ENCODE measurements around the gene SSR3. TPM values are rescaled to one million over a fixed set of nuclear protein-coding genes. Genes with fewer than 3 reads are reported as not detected.

Gene SSR3
- total and polyA plus RNA-seq, 2 of the 8 experiments (the other 6 are each of a cell fraction or from before 2014, with no cell fraction given) = 92.7 to 208 TPM

DNA sequence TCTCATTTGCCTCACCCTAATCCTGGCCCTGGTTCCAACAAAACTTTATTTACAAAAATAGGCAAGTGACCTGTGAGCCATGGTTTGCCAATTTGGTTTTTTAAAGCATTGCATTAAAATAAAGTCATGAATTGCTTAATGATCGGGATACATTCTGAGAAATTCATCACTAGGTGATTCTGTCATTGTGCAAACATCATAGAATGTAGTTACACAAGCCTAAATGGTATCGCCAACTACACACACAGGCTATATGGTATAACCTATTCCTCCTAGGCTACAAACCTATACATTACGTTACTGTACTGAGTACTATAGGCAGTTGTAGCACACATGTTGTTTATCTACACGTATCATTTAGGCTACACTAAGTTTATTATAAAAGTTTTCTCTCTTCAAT lies 45.9 kb upstream of the SSR3 start:
- CTCF ChIA-PET (ENCODE audit: partially characterized antibody) = interaction anchor here (0.6 to 3.9 kb wide), 7 partner anchors 14 to 435 kb away, joined by 3 to 19 read pairs (median 4); partner anchors contain the start of gene SSR3
- Histone ChIP-seq H2BK120ac (replicated peaks; ENCODE audit: low read depth, low read length) (no peak overlapping the region), H2AK5ac (ENCODE audit: low read depth, low read length) (no peak overlapping the region), H2BK12ac (ENCODE audit: low read depth, low read length) (no peak overlapping the region), H3K23ac (ENCODE audit: insufficient read length) (no peak overlapping the region), H3K18ac (ENCODE audit: extremely low read depth, low read length) (no peak overlapping the region), H4K8ac (ENCODE audit: extremely low read depth, insufficient read depth, low read length) (no peak overlapping the region), H3K79me2 (ENCODE audit: control insufficient read depth in 1 of 2, insufficient read depth in 2 of 2, low read length in 2 of 2) (no peaks in the 10 kb centered on the region), H4K5ac (ENCODE audit: insufficient read length, low read depth, low read length) (no peak overlapping the region), H3K14ac (ENCODE audit: insufficient read length) (no peak overlapping the region), H4K20me1 (replicated peaks in 1 of 2; ENCODE audit: control insufficient read depth in 1 of 2, insufficient read depth in 2 of 2, low read length in 2 of 2) (no peaks in the 10 kb centered on the region), H3K4me3 (ENCODE audit: extremely low read depth in 1 of 4, insufficient read depth in 2 of 4, low read depth in 3 of 4, low read length in 4 of 4) (no peak overlapping the region), H2BK20ac (ENCODE audit: low read length) (no peak overlapping the region), H3K4me1 (replicated peaks in 1 of 4; ENCODE audit: control insufficient read depth in 3 of 4, insufficient read depth in 4 of 4, low read length in 3 of 4) (peaks cover 0 to 7% (median 3%) of the 10 kb centered on the region in 4 experiments; a peak in 4 of 7 replicates), H3K9me3 (ENCODE audit: insufficient read depth in 2 of 2, low read depth in 1 of 2, low read length in 1 of 2) (no peaks in the 10 kb centered on the region), H3K23me2 (ENCODE audit: low read depth, low read length) (0 out of 2 replicates have a peak, but pooled peaks cover 2% of the 10 kb centered on the region), H3K27me3 (replicated peaks in 1 of 4; ENCODE audit: control insufficient read depth in 3 of 4, extremely low read depth in 1 of 4, insufficient read depth in 3 of 4, low read length in 3 of 4) (no peaks in the 10 kb centered on the region), H2BK15ac (ENCODE audit: low read length) (no peak overlapping the region), H2AFZ (ENCODE audit: low read length) (no peak overlapping the region), H3K4ac (replicated peaks; ENCODE audit: insufficient read length, low read depth, low read length) (no peak overlapping the region), H3K27ac (ENCODE audit: low read depth, low read length) (no peak overlapping the region), H3K36me3 (ENCODE audit: control insufficient read depth in 2 of 4, insufficient read depth in 4 of 4, low read length in 3 of 4) (no peaks in the 10 kb centered on the region), H3K9ac (replicated peaks in 1 of 4; ENCODE audit: extremely low read depth in 1 of 4, low read depth in 3 of 4, low read length in 3 of 4) (no peak overlapping the region), H2BK5ac (ENCODE audit: low read depth, low read length) (no peak overlapping the region), H3K56ac (replicated peaks; ENCODE audit: insufficient read length, low read depth, low read length) (no peak overlapping the region), H3K79me1 (ENCODE audit: low read depth, low read length) (no peaks in the 10 kb centered on the region), H3K4me2 (ENCODE audit: insufficient read depth in 1 of 2, low read depth in 2 of 2, low read length in 2 of 2) (no peak overlapping the region), H4K91ac (replicated peaks; ENCODE audit: insufficient read length, low read length) (no peak overlapping the region)
- WGBS, 2 experiments (ENCODE audit: extremely low coverage in 1 of 2, insufficient coverage in 1 of 2, insufficient read length in 1 of 2, insufficient replicate concordance in 2 of 2, low coverage in 1 of 2, low lambda C conversion rate in 2 of 2, missing lambda C conversion rate in 1 of 2) = 96% methylated on average over 4 of the region's 4 CpGs; no CpG with 5 or more reads in 1 of the 2 experiments
- DNase-seq (ENCODE audit: low read depth in 1 of 2, low spot score in 2 of 2) = no peak
- POLR2A ChIA-PET (ENCODE audit: partially characterized antibody) = no interaction called here
- no peak for FAIRE-seq
- TF ChIP-seq ATF2 (IDR thresholded peaks at IDR 0.05; ENCODE audit: low read length) (no peak), NANOG (IDR thresholded peaks at IDR 0.05; ENCODE audit: insufficient read depth, low read depth, low read length, poor library complexity, severe bottlenecking) (no peak), JUN (IDR thresholded peaks at IDR 0.05; ENCODE audit: low read depth, low read length) (no peak), SRF (IDR thresholded peaks at IDR 0.05; ENCODE audit: low read depth, low read length) (no peak), TAF7 (optimal IDR thresholded peaks at IDR 0.05; ENCODE audit: borderline replicate concordance, low read depth, low read length) (no peak), SIN3A (conservative IDR thresholded peaks at IDR 0.05 in 1 of 2, IDR thresholded peaks at IDR 0.05 in 1 of 2; ENCODE audit: low read depth in 1 of 2, low read length in 2 of 2) (no peak), FOSL1 (IDR thresholded peaks at IDR 0.05; ENCODE audit: insufficient read depth, low read depth, low read length) (no peak), HDAC2 (IDR thresholded peaks at IDR 0.05; ENCODE audit: borderline replicate concordance in 1 of 2, low read depth in 2 of 2, low read length in 2 of 2) (no peak), CHD1 (IDR thresholded peaks at IDR 0.05; ENCODE audit: low read depth, low read length) (no peak), RXRA (IDR thresholded peaks at IDR 0.05; ENCODE audit: insufficient read depth, low read depth, low read length) (no peak), GABPA (IDR thresholded peaks at IDR 0.05; ENCODE audit: borderline replicate concordance, insufficient read depth, low read length) (no peak), SP1 (IDR thresholded peaks at IDR 0.05; ENCODE audit: low read depth, low read length) (no peak)
